RWPE2 (cell line): ENCODE measurements around the gene XRCC6.

Experiments used
- ATAC-seq: fragments of 200-7000 bp; cut with Tn5 transposase; 3 replicates; pipeline ENCODE4 v1.9.1; 2021; ENCODE audit warnings: low read depth
- DNase-seq: peaks from one replicate; pipeline ENCODE4 v3.0.0-alpha.2; 2020; ENCODE audit warnings: low spot score
- H3K27ac ChIP-seq: fragments of 450-650 bp; 2 replicates; pipeline ENCODE4 v1.5.1; 2017; ENCODE audit warnings: mild to moderate bottlenecking; ENCODE audit not compliant: poor library complexity, severe bottlenecking
- H3K27me3 ChIP-seq: fragments of 250-450 bp; sonication (Bioruptor Pico); 2 replicates; pipeline ENCODE4 v1.5.1; 2021; ENCODE audit warnings: mild to moderate bottlenecking, moderate library complexity; ENCODE audit not compliant: insufficient read depth, poor library complexity, severe bottlenecking
- H3K36me3 ChIP-seq: fragments of 250-450 bp; sonication (Bioruptor Pico); 2 replicates; pipeline ENCODE4 v1.5.1; 2020; ENCODE audit warnings: low read depth, mild to moderate bottlenecking, moderate library complexity
- H3K4me1 ChIP-seq: fragments of 250-450 bp; sonication (Bioruptor Pico); 2 replicates; pipeline ENCODE4 v1.5.1; 2021; ENCODE audit warnings: mild to moderate bottlenecking, moderate library complexity; ENCODE audit not compliant: insufficient read depth, poor library complexity, severe bottlenecking
- H3K4me3 ChIP-seq: fragments of 250-450 bp; sonication (Bioruptor Pico); 2 replicates; pipeline ENCODE4 v1.5.1; 2021; ENCODE audit warnings: mild to moderate bottlenecking, moderate library complexity; ENCODE audit not compliant: severe bottlenecking
- H3K9me3 ChIP-seq: fragments of 250-450 bp; sonication (Bioruptor Pico); 2 replicates; pipeline ENCODE4 v1.5.1; 2021; ENCODE audit warnings: mild to moderate bottlenecking, moderate library complexity; ENCODE audit not compliant: severe bottlenecking
- TF ChIP-seq, protein P1 (sequence below): fragments of 450-650 bp; IDR thresholded peaks from one replicate; pipeline ENCODE4 v1.5.1; 2017; ENCODE audit warnings: mild to moderate bottlenecking, moderate library complexity; ENCODE audit not compliant: poor library complexity, severe bottlenecking

Gene XRCC6

DNA sequence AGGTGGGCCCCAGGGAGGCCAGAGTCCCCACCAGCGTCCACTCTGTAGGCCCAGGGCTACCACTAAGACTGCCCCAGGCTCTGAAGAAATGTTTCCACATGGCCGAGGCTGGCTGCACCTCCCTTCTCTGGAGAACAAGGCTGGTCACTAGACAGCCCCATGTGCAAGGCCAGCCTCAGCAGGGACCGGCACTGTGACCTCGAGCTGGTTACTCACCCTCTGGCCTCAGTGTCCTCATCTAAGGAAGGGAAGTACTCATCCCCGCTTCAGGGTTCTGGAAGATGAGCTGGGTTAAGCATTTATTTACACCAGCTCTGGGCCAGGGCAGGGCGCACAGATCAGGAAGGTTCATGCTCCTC lies 41.1 kb upstream of the XRCC6 start:
- TF ChIP-seq, protein P1, sequence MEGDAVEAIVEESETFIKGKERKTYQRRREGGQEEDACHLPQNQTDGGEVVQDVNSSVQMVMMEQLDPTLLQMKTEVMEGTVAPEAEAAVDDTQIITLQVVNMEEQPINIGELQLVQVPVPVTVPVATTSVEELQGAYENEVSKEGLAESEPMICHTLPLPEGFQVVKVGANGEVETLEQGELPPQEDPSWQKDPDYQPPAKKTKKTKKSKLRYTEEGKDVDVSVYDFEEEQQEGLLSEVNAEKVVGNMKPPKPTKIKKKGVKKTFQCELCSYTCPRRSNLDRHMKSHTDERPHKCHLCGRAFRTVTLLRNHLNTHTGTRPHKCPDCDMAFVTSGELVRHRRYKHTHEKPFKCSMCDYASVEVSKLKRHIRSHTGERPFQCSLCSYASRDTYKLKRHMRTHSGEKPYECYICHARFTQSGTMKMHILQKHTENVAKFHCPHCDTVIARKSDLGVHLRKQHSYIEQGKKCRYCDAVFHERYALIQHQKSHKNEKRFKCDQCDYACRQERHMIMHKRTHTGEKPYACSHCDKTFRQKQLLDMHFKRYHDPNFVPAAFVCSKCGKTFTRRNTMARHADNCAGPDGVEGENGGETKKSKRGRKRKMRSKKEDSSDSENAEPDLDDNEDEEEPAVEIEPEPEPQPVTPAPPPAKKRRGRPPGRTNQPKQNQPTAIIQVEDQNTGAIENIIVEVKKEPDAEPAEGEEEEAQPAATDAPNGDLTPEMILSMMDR, result no peak
- Histone ChIP-seq H3K36me3 (peaks cover 7% of the 10 kb centered on the region; the same call in 1 of the 2 replicates), H3K27me3 (no peaks in the 10 kb centered on the region), H3K9me3 (no peaks in the 10 kb centered on the region), H3K27ac (no peak overlapping the region), H3K4me1 (no peaks in the 10 kb centered on the region), H3K4me3 (no peak overlapping the region)
- ATAC-seq, result no peak
- DNase-seq, result no peak

- H3K4me3 ChIP-seq, result no peak overlapping the region
- DNase-seq, result no peak
- TF ChIP-seq, protein P1, result no peak
- H3K27me3 ChIP-seq, result no peaks in the 10 kb centered on the region
- H3K9me3 ChIP-seq, result no peaks in the 10 kb centered on the region
- H3K4me1 ChIP-seq, result no peaks in the 10 kb centered on the region
- H3K27ac ChIP-seq, result no peak overlapping the region
- no peak for ATAC-seq
- H3K36me3 ChIP-seq, result no peaks in the 10 kb centered on the region; the same call in 1 of the 2 replicates
Observed at GRCh38 chr22:41582694-41583093, 38.4 kb upstream of the XRCC6 start.

DNA sequence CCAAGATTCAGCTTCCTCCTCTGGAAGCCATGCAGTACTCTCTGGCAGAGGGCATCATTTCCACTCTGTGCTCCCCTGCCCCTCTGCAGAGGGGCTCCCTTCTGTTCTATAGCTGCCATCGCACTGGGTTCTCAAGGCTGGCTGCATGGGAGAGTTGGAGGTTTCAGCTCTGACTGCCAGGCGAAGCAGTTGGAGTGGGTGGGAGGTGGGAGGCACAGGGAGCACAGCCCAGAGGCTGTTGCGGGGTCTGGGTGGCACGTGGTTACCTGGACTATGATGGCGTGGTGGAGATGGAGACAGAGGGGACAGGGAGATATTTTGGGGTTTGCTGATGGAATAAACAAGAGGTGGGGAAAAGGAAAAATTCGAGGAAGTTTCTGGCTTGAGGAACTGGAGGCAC lies 36.2 kb upstream of the XRCC6 start:
- Histone ChIP-seq H3K27ac (no peak overlapping the region), H3K4me3 (no peak overlapping the region), H3K4me1 (peaks cover 3% of the 10 kb centered on the region), H3K27me3 (no peaks in the 10 kb centered on the region), H3K9me3 (no peaks in the 10 kb centered on the region), H3K36me3 (no peaks in the 10 kb centered on the region; the same call in 1 of the 2 replicates)
- TF ChIP-seq, protein P1, result no peak
- no peak for ATAC-seq
- no peak for DNase-seq

DNA sequence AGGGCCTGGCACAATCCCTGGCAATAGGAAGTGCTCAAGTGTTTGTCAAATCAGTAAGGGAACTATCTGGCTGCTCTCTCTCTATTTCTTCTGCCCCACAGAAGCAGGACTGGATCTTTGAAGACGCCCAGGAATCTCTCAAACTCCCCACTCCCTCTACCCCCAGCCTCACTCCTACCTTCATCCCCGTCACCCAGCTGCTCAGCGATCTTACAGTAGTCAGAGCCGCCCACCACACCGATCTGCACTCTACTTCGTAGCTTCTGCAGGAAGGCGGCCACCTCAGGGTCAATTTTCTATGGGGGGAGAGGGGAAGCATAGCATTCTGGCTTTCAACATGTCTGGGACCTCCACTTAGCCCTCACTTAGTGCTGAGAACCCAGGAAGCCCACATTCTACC lies 35.2 kb upstream of the XRCC6 start:
- TF ChIP-seq, protein P1, result no peak
- no peak for DNase-seq
- no peak overlapping the region for H3K4me3 ChIP-seq
- H3K27ac ChIP-seq, result no peak overlapping the region
- no peaks in the 10 kb centered on the region; the same call in 1 of the 2 replicates for H3K36me3 ChIP-seq
- H3K4me1 ChIP-seq, result peaks cover 3% of the 10 kb centered on the region
- H3K9me3 ChIP-seq, result no peaks in the 10 kb centered on the region
- no peaks in the 10 kb centered on the region for H3K27me3 ChIP-seq
- ATAC-seq, result no peak

DNA sequence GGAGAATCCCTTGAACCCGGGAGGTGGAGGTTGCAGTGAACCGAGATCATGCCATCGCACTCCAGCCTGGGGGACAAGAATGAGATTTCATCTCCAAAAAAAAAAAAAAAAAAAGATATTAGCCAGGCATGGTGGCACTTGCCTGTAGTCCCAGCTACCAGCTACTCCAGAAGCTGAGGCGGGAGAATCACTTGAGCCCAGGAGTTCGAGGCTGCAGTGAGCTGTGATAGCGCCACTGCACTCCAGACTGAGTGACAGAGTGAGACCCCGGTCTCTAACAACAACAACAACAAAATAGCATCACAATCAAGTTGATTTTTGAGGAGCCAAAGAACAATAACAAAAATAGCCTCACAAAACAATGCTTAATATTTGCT lies 33.8 kb upstream of the XRCC6 start:
- ATAC-seq (no peak), DNase-seq (no peak)
- Histone ChIP-seq H3K4me1 (peaks cover 3% of the 10 kb centered on the region), H3K9me3 (no peaks in the 10 kb centered on the region), H3K4me3 (no peak overlapping the region), H3K27me3 (no peaks in the 10 kb centered on the region), H3K36me3 (no peaks in the 10 kb centered on the region; the same call in 1 of the 2 replicates), H3K27ac (no peak overlapping the region)
- TF ChIP-seq, protein P1, result no peak
